ENCODE measurements around the gene XRN2. TPM values are rescaled to one million over a fixed set of nuclear protein-coding genes. Genes with fewer than 3 reads are reported as not detected.

The XRN2 gene
- total and polyA plus RNA-seq, 2 of the 13 experiments (the other 11 are each of a cell fraction or from before 2014, with no cell fraction given): 90.3 to 171 TPM

DNA sequence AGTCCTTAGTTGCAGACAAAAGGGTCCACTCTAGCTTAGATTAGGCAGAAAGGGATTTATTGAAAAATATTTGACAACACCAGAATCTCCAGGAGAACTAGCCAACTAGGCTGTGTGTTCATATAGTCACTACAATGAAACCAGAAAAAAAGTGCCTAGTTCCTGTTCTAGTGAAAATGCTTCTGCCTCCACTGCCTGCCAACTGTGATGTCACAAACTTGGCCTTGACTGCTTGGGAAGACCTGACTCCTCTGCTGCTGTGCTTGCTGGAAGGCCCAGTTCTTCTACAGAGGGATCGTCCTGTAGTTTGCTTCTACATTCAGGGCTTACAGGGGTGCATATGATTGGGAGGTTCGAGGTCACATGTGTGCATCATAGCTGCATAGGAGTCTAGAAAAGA lies 40.3 kb upstream of the XRN2 start:
- POLR2A ChIA-PET: no interaction called here
- peak; percentile 84 for TF ChIP-seq RFX5 (IDR thresholded peaks at IDR 0.05; ENCODE audit: low read depth, low read length)
- no peak for TF ChIP-seq ZSCAN21 (CRISPR knock-in tag; IDR thresholded peaks at IDR 0.05; ENCODE audit: borderline replicate concordance)
- CTCF ChIA-PET (ENCODE audit: low intra/inter-chr PET ratio, low total read pairs): no interaction called here
- no peaks in the 10 kb centered on the region for H4K20me1 ChIP-seq (ENCODE audit: insufficient read depth, low read length)
- H3K79me2 ChIP-seq (ENCODE audit: insufficient read depth, low read length): no peaks in the 10 kb centered on the region
- in situ Hi-C loops (cut with HindIII; ENCODE audit: extremely low pct_ligation_motif_present, low pct_unique_long_range_greater_than_20kb) (no loop called here), intact Hi-C loops (cut with micrococcal nuclease; ENCODE audit: unreplicated experiment) (no loop called here)
- H2AFZ ChIP-seq (ENCODE audit: low read length): no peak overlapping the region
- peaks cover 12% of the 10 kb centered on the region for H3K4me1 ChIP-seq (ENCODE audit: insufficient read depth, low read length)
- 11% methylated on average over 2 of the region's 2 CpGs for WGBS (ENCODE audit: low lambda C conversion rate)
- H3K9ac ChIP-seq (ENCODE audit: insufficient read depth, low read depth, low read length): no peak overlapping the region
- ATAC-seq (no peak), FAIRE-seq (peak; percentile 4), DNase-seq (ENCODE audit: low spot score) (no peak)
- H3K9me3 ChIP-seq (ENCODE audit: low read length): no peaks in the 10 kb centered on the region
- H3K27ac ChIP-seq (ENCODE audit: extremely low read length, insufficient read depth, low read length): no peak overlapping the region
- H3K36me3 ChIP-seq (replicated peaks in 1 of 2; ENCODE audit: control insufficient read depth in 1 of 2, insufficient read depth in 2 of 2, low read length in 2 of 2): no peaks in the 10 kb centered on the region
- H3K4me3 ChIP-seq (replicated peaks in 1 of 3; ENCODE audit: insufficient read depth in 1 of 3, low read depth in 2 of 3, low read length in 3 of 3): no peak overlapping the region
- peaks cover 3 to 26% of the 10 kb centered on the region in 2 experiments; a peak in 3 of 5 replicates for H3K27me3 ChIP-seq (ENCODE audit: control insufficient read depth in 1 of 2, insufficient read depth in 2 of 2, low read length in 2 of 2)
- BruUV-seq (replicated peaks): no TSS peak
- no peak overlapping the region for H3K4me2 ChIP-seq (ENCODE audit: low read depth, low read length)

DNA sequence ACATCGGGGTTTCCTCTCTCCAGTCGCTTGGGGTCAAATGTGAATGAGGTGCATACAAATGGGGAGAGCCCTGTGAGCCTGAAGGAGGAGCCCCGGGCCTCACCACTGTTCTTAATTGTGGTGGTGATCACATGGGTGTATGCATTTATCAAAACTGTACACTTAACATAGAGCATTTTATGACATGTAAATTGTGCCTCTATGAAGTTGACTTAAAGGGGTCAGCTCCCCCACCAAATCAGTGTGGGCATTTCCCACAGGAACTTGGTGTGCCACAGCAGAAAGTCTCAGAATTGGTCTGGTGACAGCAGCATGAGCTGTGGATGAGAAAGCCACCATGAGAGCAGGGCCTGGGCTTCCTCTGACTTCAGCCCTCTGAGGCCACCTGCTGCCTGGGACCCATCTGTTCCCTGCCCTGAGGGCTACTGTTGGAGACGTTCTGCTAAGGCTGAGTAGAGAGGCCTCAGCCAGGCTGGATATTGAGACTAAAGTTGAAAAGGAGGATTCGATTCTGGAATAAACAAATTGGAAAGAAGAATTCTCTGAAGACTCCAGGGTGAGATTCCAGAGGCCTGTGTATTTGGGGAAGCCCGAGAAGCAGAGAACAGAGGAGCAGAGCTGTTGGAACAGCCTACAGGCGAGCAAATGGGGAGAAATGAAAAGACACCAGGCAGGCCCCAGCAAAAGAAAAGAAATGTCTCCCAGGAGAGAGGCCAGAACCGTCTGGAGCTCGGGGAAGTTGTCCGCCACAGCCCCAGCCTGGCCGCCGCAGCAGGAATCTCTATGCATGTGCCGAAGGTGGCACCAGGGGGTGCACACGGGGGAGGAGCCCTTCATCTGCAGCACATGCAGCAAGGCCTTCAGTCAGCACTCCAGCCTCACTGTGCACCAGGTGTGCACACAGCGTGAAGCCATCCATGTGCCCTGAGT lies 37.6 kb upstream of the XRN2 start:
- in situ Hi-C loops (cut with HindIII; ENCODE audit: extremely low pct_ligation_motif_present, low pct_unique_long_range_greater_than_20kb) (no loop called here), intact Hi-C loops (cut with micrococcal nuclease; ENCODE audit: unreplicated experiment) (no loop called here)
- no peaks in the 10 kb centered on the region for H4K20me1 ChIP-seq (ENCODE audit: insufficient read depth, low read length)
- ChIA-PET CTCF (ENCODE audit: low intra/inter-chr PET ratio, low total read pairs) (no interaction called here), POLR2A (no interaction called here)
- H3K4me2 ChIP-seq (ENCODE audit: low read depth, low read length): no peak overlapping the region
- BruUV-seq (replicated peaks): no TSS peak
- peak; percentile 58 for FAIRE-seq
- no peaks in the 10 kb centered on the region for H3K4me1 ChIP-seq (ENCODE audit: insufficient read depth, low read length)
- H3K36me3 ChIP-seq (replicated peaks in 1 of 2; ENCODE audit: control insufficient read depth in 1 of 2, insufficient read depth in 2 of 2, low read length in 2 of 2): no peaks in the 10 kb centered on the region
- peaks cover 3 to 47% of the 10 kb centered on the region in 2 experiments; a peak in 3 of 5 replicates for H3K27me3 ChIP-seq (ENCODE audit: control insufficient read depth in 1 of 2, insufficient read depth in 2 of 2, low read length in 2 of 2)
- no peaks in the 10 kb centered on the region for H3K9me3 ChIP-seq (ENCODE audit: low read length)
- no peak overlapping the region for H3K9ac ChIP-seq (ENCODE audit: insufficient read depth, low read depth, low read length)
- H3K79me2 ChIP-seq (ENCODE audit: insufficient read depth, low read length): no peaks in the 10 kb centered on the region
- WGBS (ENCODE audit: low lambda C conversion rate): 26% methylated on average over 10 of the region's 15 CpGs
- no peak for DNase-seq (ENCODE audit: low spot score)
- ATAC-seq: peak; percentile 88
- no peak overlapping the region for H2AFZ ChIP-seq (ENCODE audit: low read length)
- H3K4me3 ChIP-seq (replicated peaks in 1 of 3; ENCODE audit: insufficient read depth in 1 of 3, low read depth in 2 of 3, low read length in 3 of 3): no peak overlapping the region
- H3K27ac ChIP-seq (ENCODE audit: extremely low read length, insufficient read depth, low read length): no peak overlapping the region
- TF ChIP-seq RXRA (CRISPR knock-in tag; IDR thresholded peaks at IDR 0.05) (0 out of 2 replicates have a peak, but pooled peaks have one; percentile 12), GABPA (IDR thresholded peaks at IDR 0.05; ENCODE audit: low read depth, low read length) (no peak), GABPA (CRISPR knock-in tag; IDR thresholded peaks at IDR 0.05; ENCODE audit: low read depth) (no peak), SP2 (CRISPR knock-in tag; IDR thresholded peaks at IDR 0.05) (no peak), MLLT10 (CRISPR knock-in tag; IDR thresholded peaks at IDR 0.05) (no peak), ZNF296 (CRISPR knock-in tag; conservative IDR thresholded peaks at IDR 0.05) (no peak), ZNF160 (CRISPR knock-in tag; IDR thresholded peaks at IDR 0.05) (no peak), STAG1 (CRISPR knock-in tag; IDR thresholded peaks at IDR 0.05) (peak; percentile 46), ZFP37 (CRISPR knock-in tag; IDR thresholded peaks at IDR 0.05; ENCODE audit: borderline replicate concordance) (no peak)
- TF ChIP-seq, protein P1, sequence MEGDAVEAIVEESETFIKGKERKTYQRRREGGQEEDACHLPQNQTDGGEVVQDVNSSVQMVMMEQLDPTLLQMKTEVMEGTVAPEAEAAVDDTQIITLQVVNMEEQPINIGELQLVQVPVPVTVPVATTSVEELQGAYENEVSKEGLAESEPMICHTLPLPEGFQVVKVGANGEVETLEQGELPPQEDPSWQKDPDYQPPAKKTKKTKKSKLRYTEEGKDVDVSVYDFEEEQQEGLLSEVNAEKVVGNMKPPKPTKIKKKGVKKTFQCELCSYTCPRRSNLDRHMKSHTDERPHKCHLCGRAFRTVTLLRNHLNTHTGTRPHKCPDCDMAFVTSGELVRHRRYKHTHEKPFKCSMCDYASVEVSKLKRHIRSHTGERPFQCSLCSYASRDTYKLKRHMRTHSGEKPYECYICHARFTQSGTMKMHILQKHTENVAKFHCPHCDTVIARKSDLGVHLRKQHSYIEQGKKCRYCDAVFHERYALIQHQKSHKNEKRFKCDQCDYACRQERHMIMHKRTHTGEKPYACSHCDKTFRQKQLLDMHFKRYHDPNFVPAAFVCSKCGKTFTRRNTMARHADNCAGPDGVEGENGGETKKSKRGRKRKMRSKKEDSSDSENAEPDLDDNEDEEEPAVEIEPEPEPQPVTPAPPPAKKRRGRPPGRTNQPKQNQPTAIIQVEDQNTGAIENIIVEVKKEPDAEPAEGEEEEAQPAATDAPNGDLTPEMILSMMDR (CRISPR knock-in tag; IDR thresholded peaks at IDR 0.05): peak; percentile 46
- TF ChIP-seq, protein P2, sequence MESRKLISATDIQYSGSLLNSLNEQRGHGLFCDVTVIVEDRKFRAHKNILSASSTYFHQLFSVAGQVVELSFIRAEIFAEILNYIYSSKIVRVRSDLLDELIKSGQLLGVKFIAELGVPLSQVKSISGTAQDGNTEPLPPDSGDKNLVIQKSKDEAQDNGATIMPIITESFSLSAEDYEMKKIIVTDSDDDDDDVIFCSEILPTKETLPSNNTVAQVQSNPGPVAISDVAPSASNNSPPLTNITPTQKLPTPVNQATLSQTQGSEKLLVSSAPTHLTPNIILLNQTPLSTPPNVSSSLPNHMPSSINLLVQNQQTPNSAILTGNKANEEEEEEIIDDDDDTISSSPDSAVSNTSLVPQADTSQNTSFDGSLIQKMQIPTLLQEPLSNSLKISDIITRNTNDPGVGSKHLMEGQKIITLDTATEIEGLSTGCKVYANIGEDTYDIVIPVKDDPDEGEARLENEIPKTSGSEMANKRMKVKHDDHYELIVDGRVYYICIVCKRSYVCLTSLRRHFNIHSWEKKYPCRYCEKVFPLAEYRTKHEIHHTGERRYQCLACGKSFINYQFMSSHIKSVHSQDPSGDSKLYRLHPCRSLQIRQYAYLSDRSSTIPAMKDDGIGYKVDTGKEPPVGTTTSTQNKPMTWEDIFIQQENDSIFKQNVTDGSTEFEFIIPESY (CRISPR knock-in tag; IDR thresholded peaks at IDR 0.05): peak; percentile 74
- TF ChIP-seq, protein P3, sequence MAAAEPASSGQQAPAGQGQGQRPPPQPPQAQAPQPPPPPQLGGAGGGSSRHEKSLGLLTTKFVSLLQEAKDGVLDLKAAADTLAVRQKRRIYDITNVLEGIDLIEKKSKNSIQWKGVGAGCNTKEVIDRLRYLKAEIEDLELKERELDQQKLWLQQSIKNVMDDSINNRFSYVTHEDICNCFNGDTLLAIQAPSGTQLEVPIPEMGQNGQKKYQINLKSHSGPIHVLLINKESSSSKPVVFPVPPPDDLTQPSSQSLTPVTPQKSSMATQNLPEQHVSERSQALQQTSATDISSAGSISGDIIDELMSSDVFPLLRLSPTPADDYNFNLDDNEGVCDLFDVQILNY (CRISPR knock-in tag; conservative IDR thresholded peaks at IDR 0.05): 0 out of 2 replicates have a peak, but pooled peaks have one; percentile 39

Measured in HepG2 (cell line).